HG02610 (cell line): ENCODE results near the gene CNPY1.
A peak's percentile ranks its signal among the peaks of the same experiment; 100 is the strongest.

ENCODE experiments used
- ATAC-seq: cut with Tn5 transposase; IDR thresholded peaks from one replicate; pipeline ENCODE4 v1.9.1; 2021; ENCODE audit warnings: mild to moderate bottlenecking, moderate library complexity; ENCODE audit not compliant: unreplicated experiment

The CNPY1 gene

GRCh38 chr7:155490697-155491628 is 55.4 kb downstream of the CNPY1 start:
- peak; percentile 92 for ATAC-seq

GRCh38 chr7:155489862-155490696 is 56.3 kb downstream of the CNPY1 start:
- ATAC-seq = no peak

- no peak for ATAC-seq
Measured at GRCh38 chr7:155489158-155489840, 57.1 kb downstream of the CNPY1 start.

- ATAC-seq = no peak
Measured at GRCh38 chr7:155488483-155489127, 57.8 kb downstream of the CNPY1 start.

- no peak for ATAC-seq
Measured at GRCh38 chr7:155487509-155488482, 58.6 kb downstream of the CNPY1 start.

- no peak for ATAC-seq
Measured at GRCh38 chr7:155486783-155487508, 59.4 kb downstream of the CNPY1 start.

GRCh38 chr7:155484483-155485399 is 61.6 kb downstream of the CNPY1 start:
- no peak for ATAC-seq

GRCh38 chr7:155483868-155484325 is 62.5 kb downstream of the CNPY1 start:
- no peak for ATAC-seq

GRCh38 chr7:155483245-155483644 is 63.1 kb downstream of the CNPY1 start:
- no peak for ATAC-seq

GRCh38 chr7:155482511-155483183 is 63.7 kb downstream of the CNPY1 start:
- no peak for ATAC-seq

- no peak for ATAC-seq
Measured at GRCh38 chr7:155481764-155482163, 64.6 kb downstream of the CNPY1 start.

- ATAC-seq = peak; percentile 92
Measured at GRCh38 chr7:155477476-155477875, 68.9 kb downstream of the CNPY1 start.

- no peak for ATAC-seq
Measured at GRCh38 chr7:155471718-155472117, 74.6 kb downstream of the CNPY1 start.

- no peak for ATAC-seq
Measured at GRCh38 chr7:155470686-155471638, 75.4 kb downstream of the CNPY1 start.

- ATAC-seq = no peak
Measured at GRCh38 chr7:155470186-155470487, 76.2 kb downstream of the CNPY1 start.
